Uterus (tissue), 4 donors: ENCODE data around the gene CES5A. TPM values are rescaled to one million over a fixed set of nuclear protein-coding genes. Genes with fewer than 3 reads are reported as not detected.

ENCODE experiments used
- DNase-seq, 2 donors: peaks; one replicate each; pipeline ENCODE4 v3.0.0-alpha.2; 2019 to 2020
- H3K27ac ChIP-seq, 2 donors: fragments of 200-600 bp; sonication (generic); 1 replicate in 1 of 2; 2 replicates in 1 of 2; pipeline ENCODE4 v1.5.1; 2016 to 2018
- H3K27me3 ChIP-seq, 2 donors: fragments of 200-600 bp; sonication (generic); one replicate each; pipeline ENCODE4 v1.5.1; 2018 to 2019; ENCODE audit warnings: control low read depth in 1 of 2
- H3K36me3 ChIP-seq, 2 donors: fragments of 200-600 bp; sonication (generic); one replicate each; pipeline ENCODE4 v1.5.1; 2019; ENCODE audit warnings: control low read depth in 1 of 2
- H3K4me1 ChIP-seq, 2 donors: fragments of 200-600 bp; sonication (generic); one replicate each; pipeline ENCODE4 v1.5.1; 2018 to 2019; ENCODE audit warnings: control low read depth in 1 of 2
- H3K4me3 ChIP-seq, 2 donors: fragments of 200-600 bp; sonication (generic); 1 replicate in 1 of 2; 2 replicates in 1 of 2; pipeline ENCODE4 v1.5.1; 2018 to 2019; ENCODE audit warnings: mild to moderate bottlenecking in 1 of 2
- H3K9me3 ChIP-seq, 2 donors: fragments of 200-600 bp; sonication (generic); one replicate each; pipeline ENCODE4 v1.5.1; 2019; ENCODE audit warnings: control low read depth in 1 of 2
- CTCF ChIP-seq, 4 experiments: fragments of 200-600 bp in 2 of 4; fragments of 450-650 bp in 2 of 4; sonication (generic) in 2 of 4; IDR thresholded peaks; one replicate each; pipeline ENCODE4 v1.5.1; 2016 to 2019; ENCODE audit warnings: antibody characterized with exemption in 4 of 4, mild to moderate bottlenecking in 2 of 4, moderate library complexity in 1 of 4
- POLR2A ChIP-seq, 2 donors: fragments of 450-650 bp; IDR thresholded peaks; one replicate each; pipeline ENCODE4 v1.6.1; 2016; ENCODE audit warnings: antibody characterized with exemption in 2 of 2, mild to moderate bottlenecking in 1 of 2, moderate library complexity in 1 of 2
- intact Hi-C: fragments of 100-400 bp; cut with DNase I; formaldehyde crosslinking; loops from one replicate; pipeline ENCODE4 v1.15.1; 2023; ENCODE audit warnings: low total_unique reads
- total RNA-seq, 4 donors: library from RNA; depleted of rRNA in 3 of 4; stranded (reverse); fragments of >200 nt in 3 of 4; gene quantifications; one replicate each; pipeline versions ENCODE4 v1.1.0 to v1.2.4, GENCODE V29; 2014 to 2023
- donor health status: DM: yes; HTN: yes; CAD: no.

CES5A gene
- total RNA-seq, 4 donors from 2014 or later = not detected

GRCh38 chr16:55825115-55825728 lies 50.0 kb downstream of the CES5A start:
- Histone ChIP-seq H3K36me3 (no peaks in the 10 kb centered on the region), H3K4me3 (no peak overlapping the region), H3K27me3 (no peaks in the 10 kb centered on the region), H3K27ac (no peak overlapping the region), H3K9me3 (no peaks in the 10 kb centered on the region), H3K4me1 (no peaks in the 10 kb centered on the region)
- no peak for DNase-seq
- TF ChIP-seq POLR2A (IDR thresholded peaks at IDR 0.05) (no peak), CTCF (IDR thresholded peaks at IDR 0.05) (no peak)
- intact Hi-C loops = no loop called here

GRCh38 chr16:55824473-55825000 lies 50.6 kb downstream of the CES5A start:
- Histone ChIP-seq H3K9me3 (no peaks in the 10 kb centered on the region), H3K27me3 (no peaks in the 10 kb centered on the region), H3K4me3 (no peak overlapping the region), H3K36me3 (no peaks in the 10 kb centered on the region), H3K27ac (no peak overlapping the region), H3K4me1 (no peaks in the 10 kb centered on the region)
- TF ChIP-seq CTCF (IDR thresholded peaks at IDR 0.05) = no peak
- TF ChIP-seq POLR2A (IDR thresholded peaks at IDR 0.05) = no peak
- no peak for DNase-seq
- intact Hi-C loops = no loop called here

DNA sequence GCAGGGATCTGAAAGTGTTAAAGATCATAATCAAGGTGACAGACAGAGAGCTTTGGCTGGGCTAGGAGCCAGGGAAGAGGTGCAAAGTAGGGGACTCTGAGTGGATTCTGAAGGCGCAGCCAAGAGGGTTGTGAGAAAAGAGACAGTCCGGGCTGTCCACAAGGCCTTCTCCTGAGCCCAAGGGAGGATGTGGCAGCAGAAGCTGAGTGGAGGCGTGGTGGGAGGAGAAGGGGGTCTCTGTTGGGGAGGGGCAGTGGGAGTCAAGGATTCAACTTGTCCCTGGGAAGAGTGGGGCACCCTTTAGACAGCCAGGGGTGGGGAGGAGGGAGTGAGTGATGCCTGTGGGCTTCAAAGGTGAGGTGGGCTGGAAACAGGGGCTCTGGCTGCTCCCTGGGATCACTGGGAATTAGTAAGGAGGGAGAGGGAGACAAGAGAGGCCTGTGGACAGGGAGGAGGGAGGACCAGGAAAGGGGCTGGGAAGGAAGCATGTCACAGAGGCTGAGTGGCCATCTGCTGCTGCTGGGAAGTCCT lies 52.8 kb downstream of the CES5A start:
- Histone ChIP-seq H3K36me3 (no peaks in the 10 kb centered on the region), H3K27ac (no peak overlapping the region), H3K4me3 (no peak overlapping the region), H3K9me3 (no peaks in the 10 kb centered on the region), H3K27me3 (no peaks in the 10 kb centered on the region), H3K4me1 (no peaks in the 10 kb centered on the region)
- intact Hi-C loops = no loop called here
- TF ChIP-seq POLR2A (IDR thresholded peaks at IDR 0.05) (no peak), CTCF (IDR thresholded peaks at IDR 0.05) (no peak)
- DNase-seq = no peak

GRCh38 chr16:55821210-55821609 lies 54.0 kb downstream of the CES5A start:
- Histone ChIP-seq H3K27me3 (peaks cover 0 to 4% of the 10 kb centered on the region in 2 donors), H3K27ac (no peak overlapping the region), H3K36me3 (no peaks in the 10 kb centered on the region), H3K4me3 (no peak overlapping the region), H3K9me3 (no peaks in the 10 kb centered on the region), H3K4me1 (no peaks in the 10 kb centered on the region)
- intact Hi-C loops = no loop called here
- no peak for DNase-seq
- TF ChIP-seq CTCF (IDR thresholded peaks at IDR 0.05) (no peak), POLR2A (IDR thresholded peaks at IDR 0.05) (no peak)

- Histone ChIP-seq H3K4me1 (no peaks in the 10 kb centered on the region), H3K36me3 (no peaks in the 10 kb centered on the region), H3K27ac (no peak overlapping the region), H3K4me3 (no peak overlapping the region), H3K9me3 (no peaks in the 10 kb centered on the region), H3K27me3 (peaks cover 0 to 4% of the 10 kb centered on the region in 2 donors)
- intact Hi-C loops = no loop called here
- DNase-seq = no peak
- TF ChIP-seq POLR2A (IDR thresholded peaks at IDR 0.05) (no peak), CTCF (IDR thresholded peaks at IDR 0.05) (no peak)
Measured at GRCh38 chr16:55820615-55821014, 54.6 kb downstream of the CES5A start.
